ENCODE results near the gene WDR1.

The WDR1 gene

DNA sequence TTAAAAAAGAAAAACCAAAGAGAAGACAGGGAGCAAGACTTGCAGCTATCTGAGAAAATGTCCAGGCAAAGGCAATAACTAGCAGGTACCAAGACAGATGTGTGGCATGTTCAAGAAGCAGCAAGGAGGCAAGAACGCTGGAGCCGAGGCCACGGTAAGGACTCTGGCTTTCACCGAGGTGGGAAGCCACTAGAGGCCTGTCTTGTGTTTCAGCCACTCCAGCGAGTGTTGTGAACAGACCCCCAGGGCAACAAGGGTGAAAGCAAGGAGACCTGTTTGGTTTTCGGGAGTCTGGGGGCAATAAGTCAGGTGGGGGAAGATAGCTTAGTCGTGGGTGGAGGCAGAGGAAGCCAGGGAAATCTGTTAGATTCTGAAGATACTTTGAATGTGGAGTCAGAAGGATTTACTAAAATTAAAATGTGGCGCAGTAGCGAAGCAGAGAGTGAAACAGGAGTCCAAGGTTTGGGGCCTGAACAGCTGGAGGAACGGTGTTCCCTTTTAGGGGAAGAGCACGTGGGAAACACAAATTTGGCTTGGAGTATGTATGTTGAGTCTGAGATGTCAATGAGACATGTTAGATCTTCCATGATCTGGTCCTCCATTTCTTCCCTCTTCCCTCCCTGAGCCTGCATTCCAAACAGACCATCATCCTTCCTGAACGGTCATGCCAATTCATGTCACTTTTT, 3.1 kb downstream of the WDR1 start:
- DNase-seq, result no peak

DNA sequence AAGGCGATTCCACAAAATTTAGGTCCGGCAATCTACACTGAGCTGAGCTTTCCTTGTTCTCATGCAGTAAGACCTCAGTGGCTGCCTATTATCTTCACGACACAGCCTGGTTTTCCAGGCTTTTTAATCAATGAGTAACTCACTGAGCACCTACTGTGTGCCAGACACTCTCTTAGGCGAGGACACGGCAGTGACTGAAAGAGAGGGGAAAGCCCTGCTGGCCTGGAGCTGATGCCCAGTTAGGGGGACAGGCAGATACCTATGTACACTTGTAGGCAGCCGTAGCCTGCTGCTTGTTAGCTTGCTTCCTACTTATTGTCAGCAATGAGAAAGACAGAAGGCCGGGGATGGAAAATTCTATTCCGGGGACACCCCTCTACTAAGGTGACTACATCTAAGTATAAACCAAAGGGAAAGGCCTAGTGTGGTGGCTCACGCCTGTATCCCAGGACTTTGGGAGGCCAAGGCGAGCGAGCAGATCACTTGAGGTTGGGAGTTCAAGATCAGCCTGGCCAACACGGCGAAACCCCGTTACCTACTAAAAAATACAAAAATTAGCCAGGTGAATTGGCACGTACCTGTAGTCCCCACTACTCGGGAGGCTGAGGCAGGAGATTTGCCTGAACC, 3.8 kb downstream of the WDR1 start:
- no peak for DNase-seq

- no peak for DNase-seq
Observed at GRCh38 chr4:10111067-10111801, 5.4 kb downstream of the WDR1 start.

DNA sequence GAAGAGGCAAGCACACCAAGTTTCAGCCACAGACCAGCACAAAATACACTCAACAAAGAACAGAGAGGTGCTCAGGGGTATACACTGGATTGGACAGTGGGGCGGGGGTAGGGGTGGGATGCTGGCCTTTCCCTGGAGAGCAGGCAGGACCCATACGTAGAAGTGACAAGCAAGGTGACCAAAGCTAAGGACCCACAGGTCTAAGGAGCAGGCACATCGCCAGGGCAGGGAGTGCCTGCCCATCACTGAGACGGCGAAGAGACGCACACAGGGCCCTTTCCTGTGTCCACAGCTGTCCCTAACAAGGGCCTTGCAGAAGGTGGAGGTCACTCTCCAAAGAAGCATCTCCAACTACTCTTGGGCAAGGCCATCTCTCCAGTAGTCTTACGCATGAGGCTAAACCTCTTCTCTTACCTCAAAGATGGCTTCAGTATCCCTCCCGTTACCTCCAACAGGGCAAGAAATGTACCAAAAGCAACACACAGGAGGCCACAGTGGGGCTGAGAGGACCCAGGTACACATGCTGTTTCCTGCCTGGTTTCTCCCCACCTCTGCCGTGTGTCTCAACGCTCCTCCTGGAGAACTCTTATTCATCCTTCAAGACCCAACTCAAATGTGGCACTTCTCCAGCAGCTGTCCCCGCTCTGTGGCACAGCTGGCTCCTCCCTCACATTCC, 6.5 kb downstream of the WDR1 start:
- DNase-seq, result no peak

DNA sequence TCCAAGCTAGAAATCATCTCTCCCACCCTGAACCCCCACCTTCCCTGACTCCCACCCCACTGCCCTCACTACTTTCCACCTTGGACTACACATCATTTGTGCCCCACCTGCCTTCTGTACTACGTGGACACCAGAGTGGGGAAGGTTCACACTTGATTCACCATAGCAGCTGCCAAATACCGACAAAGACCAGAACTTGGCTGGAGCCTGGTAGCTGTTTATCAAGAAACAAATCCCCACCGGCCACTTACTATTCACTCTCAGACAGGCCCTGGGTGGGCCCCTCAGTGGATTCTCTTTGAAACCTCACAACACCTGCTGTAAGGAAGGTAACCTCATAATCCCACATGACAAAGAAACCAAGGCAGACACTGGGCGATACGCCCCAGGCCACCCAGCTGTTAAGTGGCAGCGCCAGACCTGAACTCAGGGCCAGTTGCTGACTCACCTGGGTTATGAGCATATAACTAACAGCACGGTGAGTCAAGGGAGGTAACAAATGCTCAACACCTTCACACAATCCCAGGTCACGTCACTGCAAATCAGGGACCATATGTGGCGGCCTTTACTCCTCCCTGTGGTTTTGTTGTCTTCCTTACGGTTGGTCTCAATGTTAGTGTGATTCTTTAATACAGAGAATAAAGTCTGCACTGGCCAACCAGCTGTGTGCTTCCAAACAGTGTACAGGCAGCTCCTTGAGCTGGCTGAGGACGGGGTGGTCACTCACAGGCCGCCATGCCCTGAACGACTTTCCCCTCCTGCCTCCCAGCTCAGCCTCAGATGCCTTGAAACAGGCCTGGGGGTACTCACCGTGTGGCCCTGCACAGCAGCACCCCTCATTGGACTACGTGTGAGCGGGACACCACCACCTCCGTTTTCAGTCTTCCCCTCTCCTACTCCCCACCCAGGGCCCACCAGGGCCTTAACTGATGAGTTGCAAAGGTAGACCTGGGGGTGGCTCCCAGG, 7.5 kb downstream of the WDR1 start:
- no peak for DNase-seq

- DNase-seq, result no peak
Observed at GRCh38 chr4:10108391-10108790, 8.2 kb downstream of the WDR1 start.

DNA sequence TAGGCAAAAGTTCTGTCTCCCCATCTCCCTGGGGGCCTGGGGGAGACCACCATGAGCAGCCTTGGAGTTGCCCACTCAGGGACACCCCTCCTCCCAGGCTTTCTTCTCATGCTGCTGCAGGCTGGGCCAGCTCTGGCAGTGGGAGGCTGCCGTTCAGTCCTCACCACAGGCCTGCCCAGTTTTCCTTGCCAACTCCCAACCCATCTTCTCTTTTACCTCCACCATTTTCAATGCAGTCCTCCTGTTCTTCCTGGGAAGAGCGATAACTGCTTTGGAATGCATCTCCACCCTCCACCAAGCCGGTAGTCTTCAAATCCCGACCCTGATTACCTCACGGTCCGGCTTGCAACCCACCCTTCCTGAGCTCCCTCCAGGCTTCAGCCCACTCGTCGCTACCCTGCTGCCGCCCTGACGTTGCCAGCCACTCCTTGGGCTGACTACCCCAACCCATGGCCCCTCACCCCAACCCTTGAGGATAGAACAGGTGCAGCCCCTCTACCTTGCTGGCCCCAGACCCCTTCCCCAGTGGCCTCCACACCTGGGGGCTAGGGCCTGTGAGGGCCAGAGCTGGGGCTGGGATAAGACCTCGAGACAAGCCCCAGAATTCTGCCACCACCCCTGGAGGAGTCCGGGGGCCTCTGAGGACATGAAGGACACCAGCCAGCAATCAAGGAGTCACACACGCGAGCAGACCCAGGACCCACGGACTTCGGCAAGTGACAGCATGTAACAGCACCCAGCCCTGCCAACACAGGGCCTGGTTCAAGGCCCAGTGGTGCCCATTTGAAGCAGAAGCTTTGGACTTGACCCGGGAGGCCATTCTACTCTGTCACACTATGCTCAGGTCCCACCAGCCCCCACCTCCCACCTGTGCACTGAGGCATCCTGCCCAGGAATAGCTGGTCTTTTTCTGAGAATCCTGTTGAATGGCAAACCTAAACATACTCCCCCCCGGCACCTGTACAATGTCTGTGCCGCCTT, 9.2 kb downstream of the WDR1 start:
- DNase-seq, result no peak

- DNase-seq, result no peak
Observed at GRCh38 chr4:10106421-10107039, 10.1 kb downstream of the WDR1 start.

GRCh38 chr4:10105920-10106319, 10.7 kb downstream of the WDR1 start:
- no peak for DNase-seq

DNA sequence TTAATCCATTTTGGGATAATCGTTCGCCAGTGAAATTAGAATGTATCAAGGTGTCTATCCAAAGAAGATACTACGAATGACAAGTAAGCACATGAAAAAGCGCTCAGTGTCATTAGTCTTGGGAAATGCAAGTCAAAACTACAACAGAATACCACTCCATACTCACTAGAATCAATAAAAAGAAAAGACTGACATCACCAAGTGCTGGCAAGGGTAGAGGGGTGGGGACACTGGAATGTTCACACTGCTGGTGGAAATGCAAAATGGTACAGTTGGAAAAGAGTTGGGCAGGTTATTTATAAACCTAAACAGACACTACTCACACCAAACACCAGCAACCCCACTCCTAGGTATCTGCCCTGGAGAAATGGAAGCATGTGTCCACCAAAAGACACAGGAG, 11.2 kb downstream of the WDR1 start:
- DNase-seq, result no peak

DNA sequence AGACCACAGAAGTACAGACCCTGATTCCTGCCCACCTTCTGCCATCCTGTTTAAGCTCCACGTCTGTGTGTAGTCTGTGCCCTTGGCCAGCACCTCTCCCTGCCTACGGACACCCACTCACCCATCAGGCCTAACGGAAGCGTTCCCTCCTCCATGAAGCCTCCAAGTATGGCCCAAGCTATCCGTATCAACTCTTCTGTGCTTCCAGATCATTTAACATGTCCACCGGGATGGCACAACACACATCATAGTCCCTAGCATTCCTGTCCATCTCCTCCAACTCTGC, 11.7 kb downstream of the WDR1 start:
- no peak for DNase-seq

DNA sequence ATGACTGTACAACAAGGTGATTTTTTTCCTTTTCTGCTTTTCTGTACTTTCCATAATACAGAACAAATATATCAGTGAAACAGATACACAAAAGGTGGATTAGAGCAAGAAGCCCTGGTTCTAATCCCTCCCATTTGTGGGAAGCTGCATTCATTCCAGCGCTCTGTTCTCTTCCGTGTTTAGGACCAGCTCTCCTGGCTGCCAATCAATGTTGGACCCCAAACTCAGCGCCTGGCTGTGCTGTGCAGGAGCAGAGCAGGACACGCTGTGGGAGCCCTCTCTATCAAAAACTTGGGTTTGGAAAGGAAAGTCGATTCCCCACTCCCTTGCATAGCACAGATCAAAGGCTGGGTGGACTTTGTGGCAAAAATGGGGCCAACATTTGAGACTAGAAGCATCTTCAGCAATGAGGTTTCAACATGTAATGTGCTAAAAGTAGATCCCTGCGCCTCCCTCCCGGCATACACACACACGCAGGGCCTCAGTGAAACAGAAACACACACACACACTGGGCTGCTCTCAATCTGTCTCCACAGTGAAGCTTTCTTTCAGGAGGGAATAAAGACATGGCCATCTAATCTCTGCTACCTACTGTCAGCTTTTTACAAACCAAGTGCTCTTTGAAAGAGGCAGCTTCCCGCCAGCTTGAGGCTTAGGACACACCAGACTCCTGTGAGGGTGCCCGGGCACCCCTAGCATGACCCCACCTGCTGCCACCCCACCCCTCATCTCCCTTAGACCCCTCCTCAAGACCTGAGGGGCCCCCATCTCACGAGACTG, 12.2 kb downstream of the WDR1 start:
- DNase-seq, result no peak

DNA sequence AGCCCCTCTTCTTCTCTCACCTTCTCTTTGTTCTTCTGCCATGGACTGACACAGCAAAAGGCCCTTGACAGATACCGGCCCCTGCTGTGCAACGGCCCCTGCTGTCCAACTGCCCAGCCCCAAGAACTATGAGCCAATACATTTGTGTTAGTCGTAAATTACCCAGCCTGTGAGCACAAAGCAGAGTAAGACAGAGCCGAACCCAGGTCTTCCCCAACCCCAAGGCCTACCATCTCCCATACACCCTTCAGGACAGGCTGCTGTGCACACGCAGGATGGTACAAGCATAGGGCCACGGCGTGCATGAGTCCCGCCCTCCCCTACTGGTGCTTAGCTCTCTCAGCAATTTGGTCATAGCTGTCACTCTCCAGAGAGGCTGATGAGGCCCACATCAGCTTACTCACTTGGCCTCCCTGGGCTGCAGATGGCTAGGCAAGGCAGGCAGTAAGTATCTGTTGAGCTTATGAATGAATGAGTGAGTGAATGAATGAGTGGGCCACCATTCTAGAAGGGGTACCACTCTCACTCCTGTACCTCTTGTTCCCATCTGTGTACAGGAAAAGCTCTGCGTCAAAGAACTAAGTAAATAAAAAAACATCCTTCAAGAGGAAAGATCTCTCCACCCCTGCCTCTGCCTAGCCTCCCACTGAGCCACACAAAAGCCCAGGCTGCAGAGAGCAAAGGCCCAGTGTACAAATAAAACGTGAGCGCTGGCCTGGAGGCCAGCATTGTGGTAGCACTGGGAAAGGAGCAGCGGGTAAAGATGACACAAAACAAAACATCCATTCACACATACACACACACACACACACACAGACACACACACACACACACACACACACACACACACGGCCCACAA, 13.9 kb downstream of the WDR1 start:
- DNase-seq, result no peak

DNA sequence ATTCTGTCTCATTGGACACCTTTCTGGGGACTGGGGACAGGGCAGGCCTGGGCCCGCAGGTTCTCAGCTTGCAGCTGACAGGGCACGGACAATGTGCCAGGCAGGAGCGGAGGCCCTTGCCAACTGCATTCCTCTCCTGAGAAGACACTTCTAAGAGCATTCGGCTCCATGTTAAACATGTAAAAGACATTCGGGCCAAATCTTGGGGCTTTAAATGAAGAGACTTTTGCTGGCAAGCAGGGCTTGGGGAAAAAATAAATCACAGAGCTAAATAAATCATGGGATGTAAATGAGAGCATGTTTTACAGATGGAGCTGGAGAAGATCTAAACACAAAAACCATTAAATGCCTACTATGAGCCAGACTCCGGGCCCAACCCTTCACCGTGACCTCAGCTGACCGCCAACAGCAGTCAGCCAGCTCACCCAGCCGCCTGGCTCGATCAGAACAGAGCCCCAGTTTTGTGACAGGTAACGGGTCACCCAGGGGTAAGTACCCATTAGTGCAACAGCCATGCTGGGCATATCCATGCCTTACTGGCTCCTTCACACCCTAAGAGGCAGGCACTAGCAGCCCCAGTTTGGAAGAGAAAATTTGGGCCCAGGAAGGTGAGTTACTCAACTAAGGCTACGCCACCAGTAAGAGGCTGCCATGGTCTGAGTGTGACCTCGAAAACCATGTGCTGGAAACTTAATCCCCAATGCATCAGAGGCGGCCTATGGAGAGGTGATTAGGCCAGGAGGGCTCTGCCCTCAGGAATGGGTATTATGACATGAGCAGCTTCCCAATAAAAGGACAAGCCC, 14.7 kb downstream of the WDR1 start:
- DNase-seq, result no peak

DNA sequence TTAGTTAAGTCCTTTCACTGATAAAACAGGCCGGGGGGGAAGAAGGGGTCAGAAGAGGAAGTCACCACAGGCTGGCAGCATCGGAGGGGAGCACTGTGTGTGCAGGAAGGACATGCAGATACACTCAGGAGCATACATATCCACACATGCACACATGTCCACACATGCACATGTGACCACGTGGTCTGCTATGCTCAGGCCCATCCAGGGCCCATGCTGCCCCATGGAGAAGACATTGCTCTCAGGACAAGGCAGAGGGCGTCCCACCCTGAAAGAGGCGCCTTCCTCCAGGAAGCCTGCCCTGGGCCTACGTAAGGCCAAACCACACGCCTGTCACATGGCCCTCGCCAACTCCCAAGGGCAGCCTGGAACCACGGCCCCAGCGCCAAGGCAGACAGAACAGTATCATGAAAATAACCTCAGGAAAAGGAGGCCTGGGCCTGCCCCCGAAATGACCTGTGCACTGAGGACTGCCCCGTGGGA, 15.8 kb downstream of the WDR1 start:
- DNase-seq, result peak; percentile 51

DNA sequence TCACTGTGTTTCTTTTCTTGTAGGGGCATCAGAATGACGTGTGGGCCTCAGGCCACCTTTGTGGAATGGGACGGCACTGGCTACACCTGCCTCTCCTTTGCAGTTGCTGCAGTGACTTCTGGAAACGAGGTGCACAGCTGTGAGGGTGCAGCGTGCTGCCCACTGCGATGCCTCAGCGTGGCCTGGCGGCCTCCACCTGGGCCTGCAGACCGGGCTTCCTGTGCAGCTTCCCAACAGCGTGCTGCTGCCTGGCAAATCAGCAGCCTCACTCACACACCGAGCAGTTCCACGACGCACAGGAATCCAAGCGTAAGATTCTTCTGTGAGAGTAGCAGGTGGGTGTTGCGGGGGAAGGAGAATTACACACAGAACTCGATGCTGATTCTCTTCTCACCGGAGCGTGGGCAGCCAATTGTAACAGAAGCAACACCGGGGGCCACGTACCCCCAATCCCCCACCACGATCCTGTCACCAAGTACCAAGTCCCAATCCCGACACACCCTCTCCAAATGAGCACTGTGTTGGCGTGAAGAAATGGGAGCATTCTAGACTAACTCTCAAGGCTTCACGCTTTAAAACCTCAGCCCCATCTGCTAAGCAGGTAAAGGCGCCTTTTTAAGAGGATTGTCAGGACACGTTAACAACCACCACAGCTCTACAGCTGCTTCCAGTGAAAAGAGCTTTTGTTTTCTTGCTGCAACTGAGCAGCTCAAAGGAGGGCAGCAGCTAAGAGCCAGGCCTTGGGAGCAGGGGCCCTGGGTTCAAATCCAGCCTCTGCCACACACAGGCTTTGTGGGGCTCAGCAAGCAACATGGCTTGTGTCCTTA, 16.9 kb downstream of the WDR1 start:
- no peak for DNase-seq

DNA sequence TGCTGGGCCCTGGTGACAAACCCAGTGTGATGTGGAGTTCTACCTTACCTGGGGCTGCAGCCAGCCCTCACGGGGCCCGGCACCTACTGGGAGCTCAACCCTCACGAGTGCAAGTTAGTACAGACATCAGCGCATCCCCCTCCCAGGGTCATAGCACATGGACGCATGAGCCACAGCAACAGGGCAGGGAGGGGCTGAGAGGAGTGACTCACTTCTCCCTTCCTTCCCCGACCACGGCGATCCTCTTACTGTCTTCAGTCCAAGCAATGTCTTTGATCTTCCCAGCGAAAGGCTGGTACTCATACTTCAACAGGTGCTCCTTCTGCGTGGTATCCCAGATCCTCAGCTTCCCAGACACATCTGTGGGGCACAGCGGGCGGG, 17.8 kb downstream of the WDR1 start:
- no peak for DNase-seq

Measured in GF-D8 (cell line).